ENCODE results near the gene KCNAB2. TPM values are rescaled to one million over a fixed set of nuclear protein-coding genes. Genes with fewer than 3 reads are reported as not detected.

The KCNAB2 gene
- polyA plus RNA-seq, 1 experiment = 10.3 TPM

DNA sequence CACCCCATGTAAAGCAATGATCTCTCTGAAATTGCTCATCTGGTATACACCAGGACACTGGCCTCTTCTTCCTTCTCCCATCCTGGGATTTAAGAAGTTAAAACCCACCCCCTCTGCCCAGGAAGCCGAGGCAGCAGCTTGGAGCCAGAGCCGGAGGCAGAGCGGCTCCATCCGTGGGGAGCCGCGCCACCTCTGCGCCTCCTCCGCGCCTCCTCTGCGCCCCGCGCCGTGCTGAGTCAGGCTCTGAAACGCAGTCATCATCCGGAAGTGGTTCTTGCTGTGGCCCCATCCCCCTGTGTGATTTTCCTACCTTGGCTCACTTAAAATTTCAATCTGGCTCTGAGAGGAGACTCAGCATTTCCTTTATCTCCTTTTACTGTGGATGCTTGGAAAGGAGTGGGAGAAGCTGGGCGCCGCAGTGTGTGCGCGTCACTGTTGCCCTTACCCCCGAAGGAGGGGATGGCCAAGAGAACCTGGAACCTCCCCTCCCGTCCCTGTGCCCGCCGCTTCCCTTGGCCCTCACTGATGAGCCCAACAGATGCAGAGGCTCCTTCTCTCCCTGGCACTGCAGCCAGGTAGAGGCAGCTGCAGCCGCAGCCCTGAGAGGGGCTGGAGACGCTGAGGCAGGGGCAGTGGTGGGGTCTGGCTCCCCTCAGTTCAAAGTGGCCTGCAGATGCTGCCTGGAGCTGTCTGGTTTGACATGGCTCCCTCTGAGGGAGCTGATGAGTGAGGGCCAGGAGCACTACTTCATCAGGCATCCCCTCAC lies 38.2 kb upstream of the KCNAB2 start:
- DNase-seq (ENCODE audit: low read depth) = no peak
- TF ChIP-seq, protein P1, sequence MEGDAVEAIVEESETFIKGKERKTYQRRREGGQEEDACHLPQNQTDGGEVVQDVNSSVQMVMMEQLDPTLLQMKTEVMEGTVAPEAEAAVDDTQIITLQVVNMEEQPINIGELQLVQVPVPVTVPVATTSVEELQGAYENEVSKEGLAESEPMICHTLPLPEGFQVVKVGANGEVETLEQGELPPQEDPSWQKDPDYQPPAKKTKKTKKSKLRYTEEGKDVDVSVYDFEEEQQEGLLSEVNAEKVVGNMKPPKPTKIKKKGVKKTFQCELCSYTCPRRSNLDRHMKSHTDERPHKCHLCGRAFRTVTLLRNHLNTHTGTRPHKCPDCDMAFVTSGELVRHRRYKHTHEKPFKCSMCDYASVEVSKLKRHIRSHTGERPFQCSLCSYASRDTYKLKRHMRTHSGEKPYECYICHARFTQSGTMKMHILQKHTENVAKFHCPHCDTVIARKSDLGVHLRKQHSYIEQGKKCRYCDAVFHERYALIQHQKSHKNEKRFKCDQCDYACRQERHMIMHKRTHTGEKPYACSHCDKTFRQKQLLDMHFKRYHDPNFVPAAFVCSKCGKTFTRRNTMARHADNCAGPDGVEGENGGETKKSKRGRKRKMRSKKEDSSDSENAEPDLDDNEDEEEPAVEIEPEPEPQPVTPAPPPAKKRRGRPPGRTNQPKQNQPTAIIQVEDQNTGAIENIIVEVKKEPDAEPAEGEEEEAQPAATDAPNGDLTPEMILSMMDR (IDR thresholded peaks at IDR 0.05; ENCODE audit: insufficient read depth, low read depth, low read length) = no peak
- H3K36me3 ChIP-seq (ENCODE audit: control insufficient read depth, insufficient read depth, low read length) = no peaks in the 10 kb centered on the region
- H3K4me3 ChIP-seq (ENCODE audit: low read depth, low read length) = no peak overlapping the region
- H3K27me3 ChIP-seq (ENCODE audit: control insufficient read depth, insufficient read depth, low read length) = no peaks in the 10 kb centered on the region
- ChIA-PET POLR2A (no interaction called here), CTCF (interaction anchor here (1.4 kb wide), 1 partner anchor 13 kb away, joined by 3 read pairs; no protein-coding TSS in a partner anchor)

DNA sequence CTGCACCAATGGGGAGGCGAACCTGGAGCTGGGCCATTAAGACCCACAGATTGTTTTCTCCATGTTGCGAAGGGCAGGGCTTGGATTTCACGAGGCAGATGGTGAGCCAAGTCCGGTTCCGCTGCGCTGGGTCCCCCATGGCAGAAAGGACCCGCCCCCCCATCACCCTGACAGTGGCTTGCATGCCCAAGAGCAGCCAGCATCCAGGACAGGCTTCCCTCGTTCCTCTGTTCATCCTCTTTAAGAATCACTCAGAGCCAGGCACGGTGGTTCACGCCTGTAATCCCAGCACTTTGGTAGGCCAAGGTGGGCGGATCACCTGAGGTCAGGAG lies 37.6 kb upstream of the KCNAB2 start:
- DNase-seq (ENCODE audit: low read depth) = no peak
- no peaks in the 10 kb centered on the region for H3K36me3 ChIP-seq (ENCODE audit: control insufficient read depth, insufficient read depth, low read length)
- H3K4me3 ChIP-seq (ENCODE audit: low read depth, low read length) = no peak overlapping the region
- POLR2A ChIA-PET = no interaction called here
- TF ChIP-seq, protein P1 (IDR thresholded peaks at IDR 0.05; ENCODE audit: insufficient read depth, low read depth, low read length) = no peak
- no peaks in the 10 kb centered on the region for H3K27me3 ChIP-seq (ENCODE audit: control insufficient read depth, insufficient read depth, low read length)
- CTCF ChIA-PET = interaction anchor here (1.4 kb wide), 1 partner anchor 12 kb away, joined by 3 read pairs; no protein-coding TSS in a partner anchor

DNA sequence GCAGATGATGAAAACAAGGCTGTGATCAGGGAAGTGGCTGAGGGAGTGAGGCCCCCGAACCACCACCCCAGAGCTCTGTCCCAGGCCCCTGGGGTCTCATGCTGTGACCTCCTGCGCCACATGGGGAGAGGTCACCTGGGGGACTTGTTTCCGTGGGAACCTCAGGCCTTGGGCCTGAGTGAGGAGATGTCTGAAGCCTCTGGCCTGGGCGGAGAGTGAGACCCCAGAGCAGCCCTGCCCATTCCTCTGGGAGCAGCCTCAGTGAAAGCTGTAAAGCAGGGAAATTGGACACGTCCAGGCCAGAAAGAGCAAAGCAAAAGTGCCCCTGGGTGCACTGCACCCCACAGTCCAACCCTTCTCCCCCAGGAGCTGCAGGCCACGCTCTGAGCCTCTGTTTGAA lies 37.0 kb upstream of the KCNAB2 start:
- ChIA-PET CTCF (interaction anchor here (1.4 kb wide), 1 partner anchor 12 kb away, joined by 3 read pairs; no protein-coding TSS in a partner anchor), POLR2A (no interaction called here)
- no peak for DNase-seq (ENCODE audit: low read depth)

DNA sequence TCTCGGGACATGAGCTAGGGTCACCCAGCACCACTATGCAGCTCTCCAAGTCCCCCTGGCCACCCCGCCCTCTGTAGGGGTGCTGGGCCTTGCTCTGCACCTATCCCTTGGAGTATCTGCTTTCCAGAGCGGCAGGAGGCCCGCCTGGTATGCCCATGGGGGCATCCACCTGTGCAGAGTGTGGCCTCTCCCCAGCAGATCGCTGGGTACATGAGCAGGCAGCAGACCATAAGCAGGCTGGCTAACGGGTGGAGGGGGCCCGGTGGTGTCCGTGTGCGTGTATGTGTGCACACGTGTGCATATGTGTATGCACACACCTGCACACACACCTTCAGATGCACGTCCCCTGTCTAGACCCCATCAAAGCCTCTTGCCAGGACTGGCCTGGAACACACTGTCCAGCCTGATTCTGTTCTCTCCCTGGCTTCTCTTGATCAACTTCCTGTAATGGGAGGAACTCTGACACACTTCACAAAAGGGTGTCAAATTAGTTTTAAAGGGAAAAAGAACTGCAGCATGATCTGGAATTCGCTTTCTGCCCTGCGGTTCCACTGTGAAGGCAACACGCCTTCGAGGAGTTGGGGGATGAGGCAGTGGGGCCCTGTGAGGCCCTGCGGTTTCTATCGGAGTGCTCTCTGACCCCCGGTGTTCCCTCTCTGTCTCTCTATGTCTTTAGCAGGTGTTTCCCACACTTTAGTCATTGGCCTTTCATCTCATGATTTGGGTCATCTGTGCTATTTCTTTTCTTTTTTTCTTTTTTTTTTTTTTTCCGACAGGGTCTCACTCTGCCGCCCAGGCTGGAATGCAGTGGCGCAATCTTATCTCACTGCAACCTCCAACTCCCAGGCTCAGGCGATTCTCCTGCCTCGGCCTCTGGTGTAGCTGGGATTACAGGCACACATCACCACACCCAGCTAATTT lies 36.3 kb upstream of the KCNAB2 start:
- DNase-seq (ENCODE audit: low read depth) = no peak
- ChIA-PET CTCF (interaction anchor here (1.4 to 1.9 kb wide), 2 partner anchors 11 to 16 kb away, joined by 3 to 4 read pairs; no protein-coding TSS in a partner anchor), POLR2A (no interaction called here)
- TF ChIP-seq, protein P1 (IDR thresholded peaks at IDR 0.05; ENCODE audit: insufficient read depth, low read depth, low read length) = no peak
- no peaks in the 10 kb centered on the region for H3K27me3 ChIP-seq (ENCODE audit: control insufficient read depth, insufficient read depth, low read length)
- no peak overlapping the region for H3K4me3 ChIP-seq (ENCODE audit: low read depth, low read length)
- H3K36me3 ChIP-seq (ENCODE audit: control insufficient read depth, insufficient read depth, low read length) = no peaks in the 10 kb centered on the region

More for the DNA sequence above, 37.0 kb upstream of the KCNAB2 start:
- Histone ChIP-seq H3K4me3 (ENCODE audit: low read depth, low read length) (no peak overlapping the region), H3K27me3 (ENCODE audit: control insufficient read depth, insufficient read depth, low read length) (no peaks in the 10 kb centered on the region), H3K36me3 (ENCODE audit: control insufficient read depth, insufficient read depth, low read length) (no peaks in the 10 kb centered on the region)
- TF ChIP-seq, protein P1 (IDR thresholded peaks at IDR 0.05; ENCODE audit: insufficient read depth, low read depth, low read length) = no peak

DNA sequence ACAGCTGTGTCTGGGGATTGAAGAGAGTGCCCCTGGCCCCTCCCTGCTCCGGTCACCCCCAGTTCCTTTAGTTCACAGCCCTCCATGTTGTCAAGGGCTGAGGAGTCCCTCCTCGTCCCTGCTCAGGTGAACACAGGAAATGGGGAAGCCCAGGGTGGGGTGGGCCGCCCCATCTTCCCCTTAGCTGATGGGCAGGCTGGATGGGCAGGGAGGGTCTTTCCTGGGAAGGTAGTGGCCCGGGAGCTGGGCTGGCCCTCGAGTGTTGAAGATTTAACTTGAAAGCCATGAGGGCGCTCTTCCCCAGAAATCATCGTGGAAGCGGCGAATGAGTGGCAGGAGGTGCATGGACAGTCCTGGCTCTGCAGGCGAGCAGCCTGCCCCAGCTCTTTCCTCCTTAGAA lies 35.1 kb upstream of the KCNAB2 start:
- TF ChIP-seq, protein P1 (IDR thresholded peaks at IDR 0.05; ENCODE audit: insufficient read depth, low read depth, low read length) = no peak
- POLR2A ChIA-PET = interaction anchor here (0.6 kb wide), 1 partner anchor 18 kb away, joined by 3 read pairs; no protein-coding TSS in a partner anchor
- no peak overlapping the region for H3K4me3 ChIP-seq (ENCODE audit: low read depth, low read length)
- H3K36me3 ChIP-seq (ENCODE audit: control insufficient read depth, insufficient read depth, low read length) = no peaks in the 10 kb centered on the region; the same call in 1 of the 2 replicates
- no peak for DNase-seq (ENCODE audit: low read depth)
- no peaks in the 10 kb centered on the region for H3K27me3 ChIP-seq (ENCODE audit: control insufficient read depth, insufficient read depth, low read length)
- CTCF ChIA-PET = interaction anchor here (1.9 kb wide), 1 partner anchor 17 kb away, joined by 4 read pairs; no protein-coding TSS in a partner anchor
